Islet of Langerhans (tissue), 1 donor: ENCODE data around the gene MKRN3.

ENCODE experiments used
- FAIRE-seq: peaks from one replicate; lab custom pipeline; 2011; peaks lifted over from hg19 to GRCh38; lab: Jason Lieb, UNC

MKRN3 gene

DNA sequence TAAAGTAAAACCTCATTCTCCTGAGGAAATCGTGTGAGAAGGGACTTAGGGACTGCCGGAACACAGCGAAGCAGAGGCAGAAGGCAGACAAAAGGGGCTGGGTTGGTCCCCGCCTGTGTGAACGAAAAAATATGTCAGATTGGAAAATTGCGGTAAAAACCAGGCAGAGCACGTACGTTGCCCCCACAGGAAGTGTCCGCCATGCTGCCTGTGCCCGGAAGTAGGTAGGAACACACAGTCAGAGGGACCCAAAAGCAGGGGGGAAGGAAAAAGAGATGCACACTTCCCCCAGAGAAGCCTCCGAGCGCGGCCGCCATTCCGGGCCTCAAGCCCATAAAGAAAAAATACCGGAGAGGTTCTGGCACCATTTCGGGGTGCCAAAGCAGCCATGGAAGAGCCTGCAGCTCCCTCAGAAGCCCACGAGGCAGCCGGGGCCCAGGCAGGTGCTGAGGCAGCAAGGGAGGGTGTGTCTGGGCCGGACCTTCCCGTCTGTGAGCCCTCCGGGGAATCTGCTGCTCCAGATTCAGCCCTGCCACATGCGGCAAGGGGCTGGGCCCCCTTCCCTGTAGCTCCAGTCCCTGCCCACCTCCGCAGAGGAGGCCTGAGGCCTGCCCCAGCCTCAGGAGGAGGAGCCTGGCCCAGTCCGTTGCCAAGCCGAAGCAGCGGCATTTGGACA lies at the start of gene MKRN3:
Gene MKRN3 (plus strand): TSS at position 280 of the 676 bp plus-strand sequence. CDS start 109 bp downstream, at position 389.
- FAIRE-seq = no peak

DNA sequence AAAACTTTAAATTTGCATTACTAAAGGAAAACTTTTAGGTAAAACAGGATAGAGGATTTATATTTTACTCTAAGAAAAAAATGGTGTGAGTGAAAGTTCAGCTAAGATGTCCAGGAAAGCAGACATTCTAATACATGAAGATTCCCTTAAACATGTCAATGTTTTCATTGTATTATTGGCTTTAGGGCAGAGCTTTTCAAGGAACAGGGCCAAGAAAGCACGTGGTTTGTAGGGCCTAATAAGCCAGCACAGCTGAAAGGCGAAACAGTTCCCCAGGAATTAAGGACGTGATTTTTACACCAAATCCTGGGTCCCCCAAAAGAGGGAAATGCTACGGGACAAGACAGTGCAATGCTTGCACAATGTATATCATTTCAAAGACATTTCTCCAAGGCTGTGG lies 48.6 kb upstream of the MKRN3 start:
- no peak for FAIRE-seq

DNA sequence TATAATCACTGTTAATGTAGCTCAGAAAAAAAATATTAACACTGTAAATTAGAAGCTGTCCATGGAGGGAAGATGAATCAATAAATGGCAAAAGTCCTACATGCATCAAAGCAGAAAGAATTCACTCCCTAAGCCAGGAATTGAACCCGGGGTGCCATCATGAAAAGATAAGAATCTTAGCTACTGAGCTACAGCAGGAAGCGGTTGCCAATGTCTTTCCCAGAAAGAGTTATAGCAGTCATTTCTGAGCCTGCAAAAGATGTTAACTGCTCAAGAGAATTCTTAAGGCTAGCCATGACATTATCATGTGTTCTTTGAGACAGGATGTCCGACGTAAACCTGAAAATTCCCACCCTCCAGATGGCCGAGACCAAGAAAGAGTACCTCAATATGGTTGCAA lies 47.4 kb upstream of the MKRN3 start:
- FAIRE-seq = no peak

DNA sequence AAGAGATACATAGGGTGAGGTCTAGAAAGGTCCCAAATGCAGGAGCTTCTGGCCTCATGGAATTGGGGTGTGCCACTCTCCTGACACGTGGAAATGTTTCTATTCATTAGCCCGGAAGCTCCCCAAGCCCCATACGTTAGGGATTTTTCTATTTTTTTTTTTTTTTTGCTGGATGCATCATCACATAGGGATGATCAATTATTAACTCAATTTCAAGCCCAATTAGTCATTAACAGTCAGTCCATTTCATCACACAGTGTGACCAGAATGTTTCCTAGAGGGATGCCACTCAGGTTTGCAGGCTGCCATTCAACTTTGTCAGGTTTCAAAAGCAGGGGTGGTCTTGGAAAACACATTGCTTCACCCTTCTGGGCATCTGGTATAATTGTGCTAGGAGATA lies 40.7 kb upstream of the MKRN3 start:
- no peak for FAIRE-seq

DNA sequence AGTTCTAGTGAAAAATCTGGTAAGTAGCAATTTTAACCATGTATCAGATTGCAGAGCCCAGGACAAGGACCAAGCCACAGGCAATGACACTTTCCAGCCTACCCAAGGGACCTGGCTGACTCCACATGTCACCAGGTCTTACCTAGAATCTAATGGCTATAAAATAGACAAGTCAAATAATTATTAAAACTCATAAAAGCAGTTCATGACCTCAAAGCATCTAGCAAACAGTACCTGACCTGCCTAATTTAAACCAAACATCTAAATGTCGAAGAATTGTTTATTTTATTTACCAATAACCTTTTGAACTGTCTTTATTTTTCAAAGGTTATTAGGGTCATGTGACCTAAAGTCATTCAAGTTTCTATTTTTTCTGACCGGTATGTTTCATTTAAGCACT lies 35.6 kb upstream of the MKRN3 start:
- no peak for FAIRE-seq

DNA sequence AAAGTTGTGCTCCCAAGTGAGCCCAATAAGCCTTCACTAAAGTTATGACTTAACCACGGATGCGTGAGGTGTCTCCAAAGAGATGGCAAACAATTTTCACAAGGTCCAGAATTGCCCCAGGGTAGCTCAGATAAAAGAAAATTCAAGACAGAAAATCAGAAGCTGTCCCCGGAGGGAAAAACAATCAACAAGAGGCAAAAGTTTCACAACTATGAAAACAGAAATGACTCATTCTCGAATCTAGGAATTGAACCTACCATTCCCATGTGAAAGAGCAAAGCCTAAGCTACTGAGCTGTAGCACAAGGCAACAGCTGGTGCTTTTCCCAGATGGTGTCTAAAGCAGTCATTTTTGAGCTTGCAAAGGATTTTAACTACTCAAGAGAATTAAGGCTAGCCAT lies 33.5 kb upstream of the MKRN3 start:
- no peak for FAIRE-seq

DNA sequence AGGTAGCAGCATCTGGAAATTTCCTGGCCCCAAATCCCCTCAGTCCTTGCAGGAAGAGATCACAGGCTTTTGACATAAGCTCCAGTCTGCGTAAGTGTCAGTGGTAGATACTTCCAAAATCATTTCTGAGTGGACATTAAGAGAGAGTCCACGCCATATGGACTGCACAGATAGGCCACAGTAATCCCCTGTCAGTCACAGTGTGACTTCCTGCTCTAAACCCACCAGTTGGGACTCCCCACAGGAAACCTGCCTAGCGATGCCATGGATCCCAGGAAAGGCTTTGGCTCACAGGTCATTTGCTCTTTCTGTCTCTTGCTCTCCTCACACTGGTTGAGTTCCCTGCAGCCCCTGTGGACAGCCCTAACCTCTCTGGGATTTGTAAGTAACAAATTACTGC lies 28.8 kb upstream of the MKRN3 start:
- FAIRE-seq = no peak

DNA sequence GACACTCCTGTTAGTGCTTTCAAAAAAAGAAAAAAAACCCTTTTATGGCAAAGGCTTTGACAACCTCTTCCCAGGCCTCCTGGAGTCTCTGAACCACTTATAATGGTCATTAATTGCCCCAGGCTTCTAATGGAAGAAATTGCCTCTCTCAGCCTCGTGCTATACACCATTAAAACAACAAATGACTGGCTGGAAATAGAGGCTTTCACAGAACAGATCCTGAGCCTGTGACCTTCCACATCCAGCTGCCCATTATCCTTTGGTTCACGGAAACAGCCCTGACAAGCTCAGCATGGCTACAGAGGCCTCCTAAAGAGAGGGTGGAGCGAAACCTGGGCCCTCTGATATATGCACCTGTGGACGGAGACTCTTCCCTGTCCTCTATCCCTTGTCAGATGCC lies 26.8 kb upstream of the MKRN3 start:
- no peak for FAIRE-seq

DNA sequence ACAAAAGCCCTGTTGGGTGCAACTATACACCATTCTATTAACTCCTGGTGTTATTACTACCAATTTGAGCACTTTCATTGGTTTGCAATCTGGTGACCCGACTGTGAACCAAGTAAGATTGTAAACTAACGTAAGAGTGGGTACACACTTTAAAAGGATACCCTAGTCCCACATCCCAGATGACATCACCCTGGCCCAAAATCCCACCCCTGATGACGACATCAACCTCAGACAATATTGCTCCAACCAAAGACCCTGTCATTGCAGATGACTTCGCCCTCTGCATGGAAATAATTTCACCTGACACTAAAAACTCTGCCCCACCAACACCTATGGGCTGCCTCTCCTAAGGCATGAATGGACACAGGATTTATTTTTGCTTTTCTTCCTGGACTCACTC lies 25.6 kb upstream of the MKRN3 start:
- FAIRE-seq = no peak

DNA sequence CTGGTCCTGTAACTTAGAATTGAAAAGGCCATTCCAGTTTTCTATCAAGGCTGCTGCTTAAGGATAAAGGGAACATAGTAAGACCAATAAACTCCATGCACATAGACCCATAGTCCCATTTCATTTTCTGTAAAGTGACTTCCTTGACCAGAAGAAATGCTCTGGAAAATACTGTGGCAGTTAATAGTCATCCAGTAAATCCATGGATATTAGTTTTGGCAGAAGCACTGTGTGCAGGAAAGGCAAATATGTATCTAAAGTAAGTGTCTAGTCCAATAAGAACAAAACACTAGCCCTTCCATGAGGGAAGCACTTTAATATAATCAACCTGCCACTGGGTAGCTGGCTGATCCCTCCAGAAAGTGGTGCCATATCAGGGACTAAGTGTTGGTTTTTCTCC lies 19.3 kb upstream of the MKRN3 start:
- no peak for FAIRE-seq

DNA sequence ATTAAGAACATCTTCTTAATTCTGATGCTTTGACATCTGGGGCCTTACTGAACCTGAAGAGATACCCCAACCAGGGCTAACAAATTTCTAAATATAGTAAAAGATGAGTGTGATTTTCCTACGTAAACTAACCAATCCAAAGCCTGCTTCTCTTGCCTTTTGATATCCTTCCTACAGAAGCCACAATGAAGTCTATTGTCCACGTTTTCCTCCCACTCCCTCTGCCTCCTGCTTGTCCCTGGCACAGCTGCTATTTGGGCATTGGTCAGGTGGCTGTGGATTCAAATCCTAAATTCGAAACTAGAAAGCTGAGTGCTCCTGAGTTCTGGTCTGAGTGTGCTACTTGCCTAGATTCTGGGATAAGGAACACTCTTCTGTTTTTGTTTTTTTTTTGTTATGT lies 17.4 kb upstream of the MKRN3 start:
- no peak for FAIRE-seq

DNA sequence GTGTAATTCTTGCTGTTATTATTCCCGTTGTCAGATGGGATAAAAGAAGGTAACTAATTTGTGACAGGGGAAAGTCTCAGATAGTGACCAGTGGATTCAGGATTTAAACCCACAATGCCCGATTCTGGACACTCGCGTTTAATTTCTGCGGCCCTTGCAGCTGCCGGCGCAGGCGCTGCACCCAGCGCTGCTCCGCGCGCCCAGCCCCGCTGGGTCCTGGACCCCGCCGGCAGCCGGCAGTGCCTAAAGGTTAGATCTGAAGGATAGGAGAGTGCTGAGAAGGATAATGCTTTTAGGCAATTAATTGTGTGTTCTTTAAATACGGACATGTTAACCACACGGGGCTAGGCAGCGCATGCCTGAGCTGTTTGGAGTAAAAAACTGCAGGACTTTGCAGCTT lies 3.6 kb upstream of the MKRN3 start:
- FAIRE-seq = no peak

DNA sequence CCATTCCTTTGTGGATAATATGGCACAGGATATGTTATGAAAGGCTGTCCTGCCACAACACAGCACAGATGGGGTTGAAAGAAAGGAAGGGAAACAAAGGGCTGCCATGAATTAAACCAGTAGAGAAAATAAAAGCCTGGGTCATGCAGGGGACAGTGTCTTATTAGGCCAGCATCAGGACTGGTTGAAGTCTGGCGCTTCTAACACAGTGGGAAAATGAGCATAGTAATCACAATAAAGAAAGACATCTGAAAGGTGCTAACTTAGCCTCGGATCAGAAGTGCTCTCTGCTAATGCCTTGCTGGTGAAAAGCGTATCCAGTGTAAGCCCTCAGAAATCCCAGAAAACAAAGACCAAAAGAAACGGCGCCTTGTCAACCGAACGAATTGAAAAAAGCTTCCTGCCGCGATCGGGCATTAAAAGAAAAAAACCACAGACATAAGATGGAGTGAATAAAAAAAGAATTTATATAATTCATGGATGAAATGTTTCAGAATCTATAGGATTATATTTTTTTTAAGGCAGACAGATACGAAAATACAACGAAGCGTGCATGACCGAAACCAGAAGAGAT lies 566 bp upstream of the MKRN3 start:
- FAIRE-seq = no peak

DNA sequence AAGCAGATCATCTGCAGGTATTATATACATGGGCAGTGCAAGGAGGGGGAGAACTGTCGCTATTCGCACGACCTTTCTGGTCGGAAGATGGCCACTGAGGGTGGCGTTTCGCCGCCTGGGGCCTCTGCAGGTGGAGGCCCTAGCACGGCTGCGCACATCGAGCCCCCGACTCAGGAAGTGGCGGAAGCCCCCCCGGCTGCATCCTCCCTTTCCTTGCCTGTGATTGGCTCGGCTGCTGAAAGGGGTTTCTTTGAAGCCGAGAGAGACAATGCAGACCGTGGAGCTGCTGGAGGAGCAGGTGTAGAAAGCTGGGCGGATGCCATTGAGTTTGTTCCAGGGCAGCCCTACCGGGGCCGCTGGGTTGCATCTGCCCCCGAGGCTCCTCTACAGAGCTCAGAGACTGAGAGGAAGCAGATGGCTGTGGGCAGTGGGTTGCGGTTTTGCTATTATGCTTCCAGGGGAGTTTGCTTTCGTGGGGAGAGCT lies 639 bp downstream of the MKRN3 start:
- FAIRE-seq = no peak

DNA sequence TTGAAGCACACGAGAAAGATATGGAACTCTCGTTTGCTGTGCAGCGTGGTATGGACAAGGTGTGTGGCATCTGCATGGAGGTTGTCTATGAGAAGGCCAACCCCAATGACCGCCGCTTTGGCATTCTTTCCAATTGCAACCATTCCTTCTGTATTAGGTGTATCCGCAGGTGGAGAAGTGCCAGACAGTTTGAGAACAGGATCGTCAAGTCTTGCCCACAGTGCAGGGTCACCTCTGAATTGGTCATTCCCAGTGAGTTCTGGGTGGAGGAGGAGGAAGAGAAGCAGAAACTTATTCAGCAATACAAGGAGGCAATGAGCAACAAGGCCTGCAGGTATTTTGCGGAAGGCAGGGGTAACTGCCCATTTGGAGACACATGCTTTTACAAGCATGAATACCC lies 1.2 kb downstream of the MKRN3 start:
- FAIRE-seq = no peak

DNA sequence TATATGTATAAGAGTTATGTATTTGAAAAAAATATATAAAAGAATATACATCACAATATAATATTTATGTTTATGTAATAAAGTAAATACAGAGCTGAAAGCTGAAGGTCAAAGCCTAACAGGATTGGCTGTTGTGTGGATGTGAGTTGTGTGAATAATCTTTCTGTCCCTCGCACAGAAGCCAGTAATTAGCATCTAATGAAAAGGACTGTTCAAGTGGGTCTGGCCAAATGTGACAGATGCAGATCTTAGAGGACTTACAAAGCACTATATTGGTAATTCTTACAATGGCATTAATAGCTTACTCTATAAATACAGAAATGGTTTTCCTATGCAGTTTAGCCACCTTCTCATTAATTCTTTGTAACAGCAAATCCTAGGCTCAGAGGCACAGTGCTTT lies 2.4 kb downstream of the MKRN3 start:
- no peak for FAIRE-seq

DNA sequence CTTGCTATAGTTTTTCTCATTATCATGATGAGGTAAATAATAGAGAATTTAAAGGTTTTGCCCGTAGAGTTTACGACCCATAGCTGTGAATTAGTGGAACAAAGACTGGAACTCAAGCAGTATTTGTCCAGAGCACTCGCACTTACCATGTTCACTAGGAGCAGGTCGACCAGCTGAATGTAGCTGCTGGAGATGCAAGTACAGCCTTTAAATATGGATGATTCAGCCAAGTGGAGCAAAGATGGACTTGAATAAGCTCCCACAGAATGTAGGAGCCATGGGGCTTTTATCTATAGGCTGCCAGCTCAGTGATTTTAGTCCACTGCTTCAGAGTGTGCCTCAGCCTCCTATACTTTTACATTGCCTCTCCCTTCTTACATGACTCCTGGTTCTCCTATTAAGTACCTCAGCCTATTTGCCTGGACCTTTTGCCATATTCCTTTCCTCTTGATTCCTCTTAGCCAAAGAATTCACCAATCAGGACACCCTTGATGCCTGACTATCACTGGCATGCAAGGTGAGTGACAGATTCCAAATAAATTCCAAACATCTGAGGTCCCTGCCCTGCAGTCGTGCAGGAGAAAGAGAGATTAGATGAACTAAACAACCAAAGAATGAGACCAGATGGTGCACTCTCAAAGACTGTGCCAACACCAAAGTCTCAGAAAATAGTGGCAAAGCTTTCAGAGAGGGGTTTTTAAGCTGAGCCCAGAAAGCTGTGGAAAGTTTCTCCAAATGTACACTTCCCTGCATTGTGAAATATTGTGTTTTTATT lies 3.9 kb downstream of the MKRN3 start:
- no peak for FAIRE-seq

DNA sequence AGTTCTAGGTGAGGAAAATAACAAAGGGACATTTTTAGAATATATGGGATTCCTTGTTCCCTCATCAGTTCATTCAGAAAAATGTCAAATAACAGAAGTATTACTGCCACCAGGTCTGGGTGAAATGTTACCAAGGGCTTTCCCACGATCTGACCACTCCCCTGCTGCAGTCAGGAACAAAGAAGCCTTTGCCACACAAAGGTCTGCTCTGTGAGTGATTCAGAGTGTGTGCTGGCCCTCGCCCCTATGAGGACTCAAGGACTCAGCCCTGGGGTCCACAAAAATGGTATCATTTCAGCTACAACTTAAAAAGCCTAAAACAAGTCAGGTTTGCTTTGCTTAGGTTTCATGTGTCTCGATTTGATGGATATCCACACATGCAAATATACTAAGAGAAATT lies 5.0 kb downstream of the MKRN3 start:
- FAIRE-seq = no peak

DNA sequence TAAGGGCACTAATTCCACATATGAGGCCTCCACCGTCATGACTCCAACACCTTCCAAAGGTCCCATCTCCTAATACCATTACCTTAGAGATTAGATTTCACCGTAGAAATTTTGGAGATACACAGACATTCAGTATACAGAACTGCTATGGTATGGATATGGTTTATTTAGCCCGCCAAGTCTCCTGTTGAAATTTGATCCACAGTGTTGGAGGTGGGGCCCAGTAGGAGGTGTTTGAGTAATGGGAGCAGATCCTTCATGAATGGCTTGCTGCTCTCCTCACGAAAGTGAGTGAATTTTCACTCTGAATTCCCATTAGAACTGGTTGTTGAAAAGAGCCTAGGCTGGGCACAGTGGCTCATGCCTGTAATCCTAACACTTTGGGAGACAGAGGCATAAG lies 7.4 kb downstream of the MKRN3 start:
- no peak for FAIRE-seq

DNA sequence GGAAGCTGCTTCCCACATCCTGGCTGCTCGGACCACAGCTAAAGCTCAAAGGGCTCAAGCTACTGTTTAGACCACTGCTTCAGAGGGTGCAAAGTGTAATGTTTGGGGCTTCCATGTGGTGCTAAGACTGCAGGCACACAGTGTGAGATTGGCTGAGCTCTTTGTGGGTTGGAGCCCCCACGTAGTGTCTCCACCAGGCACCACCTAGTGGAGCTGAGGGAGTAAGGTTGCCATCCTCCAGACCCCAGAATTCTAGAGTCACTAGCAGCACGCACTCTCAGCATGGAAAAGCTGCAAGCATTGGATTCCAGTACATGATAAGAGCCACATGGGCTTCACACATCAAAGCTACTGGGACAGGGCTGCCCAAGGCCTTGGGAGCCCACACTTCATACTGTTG lies 9.3 kb downstream of the MKRN3 start:
- FAIRE-seq = no peak

DNA sequence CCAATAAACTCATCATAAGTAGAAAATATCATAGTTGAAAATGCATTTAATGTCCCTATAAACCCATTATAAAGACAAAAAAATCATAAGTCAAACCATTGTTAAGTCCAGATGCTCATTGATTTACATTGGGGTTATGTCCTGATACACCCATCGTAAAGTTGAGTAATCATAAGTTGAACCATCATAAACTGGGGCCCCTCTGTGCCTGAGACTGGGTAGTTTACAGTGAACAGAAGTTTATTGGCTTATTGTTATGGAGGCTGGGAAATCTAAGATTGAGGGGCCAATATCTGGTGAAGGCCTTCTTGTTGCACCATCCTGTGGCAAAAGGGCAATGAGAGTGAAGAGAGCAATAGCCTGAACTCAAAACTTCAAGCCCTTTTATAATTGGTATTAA lies 10.6 kb downstream of the MKRN3 start:
- no peak for FAIRE-seq

DNA sequence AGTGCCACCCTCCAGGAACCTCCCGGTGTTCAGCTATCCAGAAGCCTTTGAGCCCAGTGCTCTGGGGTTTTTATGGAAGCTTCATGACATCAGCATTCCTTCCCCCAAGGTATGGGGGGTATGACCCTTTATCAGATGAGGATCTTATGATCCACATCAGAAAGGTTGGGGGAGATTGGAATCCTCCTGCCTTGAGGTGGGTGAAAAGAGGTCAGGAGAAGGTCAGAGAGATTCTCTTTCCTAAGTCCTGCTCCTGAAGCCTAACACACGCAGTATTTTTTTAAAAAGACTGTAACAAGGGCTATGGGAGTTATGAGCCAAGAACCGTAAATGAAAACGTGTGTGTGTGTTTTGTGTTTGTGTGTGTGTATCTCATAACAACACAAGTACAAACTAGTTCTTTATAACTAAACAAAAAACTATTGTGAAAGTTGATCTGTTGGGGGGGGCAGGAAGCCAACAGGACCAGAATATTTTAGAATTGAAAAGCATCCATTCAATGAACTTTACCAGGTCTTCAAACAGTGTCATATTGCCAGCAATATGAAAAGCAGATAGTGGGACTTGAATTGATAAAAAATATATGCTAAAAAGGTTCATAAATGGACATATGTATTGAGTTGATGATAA lies 13.2 kb downstream of the MKRN3 start:
- FAIRE-seq = no peak

DNA sequence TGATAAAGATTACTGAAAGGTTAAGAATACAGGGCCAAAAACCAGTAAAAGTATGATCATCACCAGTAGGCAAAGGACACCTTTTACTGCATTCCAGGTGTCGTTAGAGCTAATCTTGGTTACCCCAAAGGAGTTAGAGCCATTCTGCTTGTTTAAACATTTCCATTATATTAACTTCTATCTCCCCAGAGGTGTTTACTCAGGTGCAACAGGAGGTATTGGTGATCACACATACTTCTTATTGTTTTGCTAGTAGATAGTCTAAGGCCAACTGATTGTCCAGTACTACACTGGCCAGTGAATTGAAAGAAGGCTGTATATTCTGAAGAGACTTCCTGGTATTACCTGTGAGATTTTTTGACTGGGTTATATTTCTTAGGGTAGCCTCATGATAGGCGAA lies 22.8 kb downstream of the MKRN3 start:
- no peak for FAIRE-seq
